Activated naive CD8-positive, alpha-beta T cell treated with anti-CD3 and anti-CD28 coated beads, Interleukin-2, amount 50 U/mL, for 24 hours (primary cell): ENCODE results near the gene BCAR3.

Source experiments
- ATAC-seq: fragments of 150-1000 bp; cut with Tn5 transposase; one replicate; pipeline ENCODE4 v1.10.0; 2021
- DNase-seq: peaks from one replicate; pipeline ENCODE4 v3.0.0; 2021
- H3K27ac Mint-ChIP-seq: one replicate; pipeline ENCODE4 v1.8.0; 2021; ENCODE audit warnings: mild to moderate bottlenecking, mixed read lengths
- H3K27me3 Mint-ChIP-seq: one replicate; pipeline ENCODE4 v1.8.0; 2021; ENCODE audit warnings: mixed read lengths
- H3K36me3 Mint-ChIP-seq: one replicate; pipeline ENCODE4 v1.8.0; 2021; ENCODE audit warnings: low read depth, mixed read lengths
- H3K4me1 Mint-ChIP-seq: one replicate; pipeline ENCODE4 v1.8.0; 2021; ENCODE audit warnings: mixed read lengths
- H3K4me3 Mint-ChIP-seq: one replicate; pipeline ENCODE4 v1.8.0; 2021; ENCODE audit warnings: mild to moderate bottlenecking, moderate library complexity, mixed read lengths
- H3K9me3 Mint-ChIP-seq: one replicate; pipeline ENCODE4 v1.8.0; 2021; ENCODE audit warnings: mixed read lengths

BCAR3 gene

GRCh38 chr1:93714356-93714755, 32.7 kb upstream of the BCAR3 start:
- H3K9me3 Mint-ChIP-seq, result peaks cover 15% of the 10 kb centered on the region
- H3K36me3 Mint-ChIP-seq, result peaks cover 8% of the 10 kb centered on the region
- no peak overlapping the region for H3K27ac Mint-ChIP-seq
- DNase-seq (no peak), ATAC-seq (no peak)
- H3K4me3 Mint-ChIP-seq, result no peak overlapping the region
- H3K4me1 Mint-ChIP-seq, result peaks cover 36% of the 10 kb centered on the region
- peaks cover 11% of the 10 kb centered on the region for H3K27me3 Mint-ChIP-seq

GRCh38 chr1:93713341-93713740, 31.7 kb upstream of the BCAR3 start:
- Mint-ChIP-seq H3K4me1 (peaks cover 46% of the 10 kb centered on the region), H3K27me3 (peaks cover 11% of the 10 kb centered on the region), H3K4me3 (no peak overlapping the region), H3K27ac (no peak overlapping the region), H3K36me3 (peaks cover 8% of the 10 kb centered on the region), H3K9me3 (peaks cover 15% of the 10 kb centered on the region)
- DNase-seq, result no peak
- ATAC-seq, result no peak

GRCh38 chr1:93712741-93713140, 31.1 kb upstream of the BCAR3 start:
- peaks cover 11% of the 10 kb centered on the region for H3K27me3 Mint-ChIP-seq
- peaks cover 8% of the 10 kb centered on the region for H3K36me3 Mint-ChIP-seq
- no peak overlapping the region for H3K4me3 Mint-ChIP-seq
- no peak overlapping the region for H3K27ac Mint-ChIP-seq
- peaks cover 52% of the 10 kb centered on the region for H3K4me1 Mint-ChIP-seq
- ATAC-seq, result no peak
- peaks cover 14% of the 10 kb centered on the region for H3K9me3 Mint-ChIP-seq
- no peak for DNase-seq

GRCh38 chr1:93710499-93711453, 29.1 kb upstream of the BCAR3 start:
- Mint-ChIP-seq H3K27me3 (peaks cover 11% of the 10 kb centered on the region), H3K9me3 (no peaks in the 10 kb centered on the region), H3K4me1 (peaks cover 45% of the 10 kb centered on the region), H3K36me3 (no peaks in the 10 kb centered on the region), H3K27ac (no peak overlapping the region), H3K4me3 (no peak overlapping the region)
- ATAC-seq, result no peak
- DNase-seq, result no peak

- Mint-ChIP-seq H3K27ac (no peak overlapping the region), H3K27me3 (peaks cover 11% of the 10 kb centered on the region), H3K36me3 (no peaks in the 10 kb centered on the region), H3K4me1 (peaks cover 48% of the 10 kb centered on the region), H3K4me3 (no peak overlapping the region), H3K9me3 (no peaks in the 10 kb centered on the region)
- ATAC-seq (no peak), DNase-seq (no peak)
These were observed 27.3 kb upstream of the BCAR3 start for GRCh38 chr1:93708734-93709481.

GRCh38 chr1:93707956-93708355, 26.3 kb upstream of the BCAR3 start:
- Mint-ChIP-seq H3K27ac (peak overlapping the region; percentile 63), H3K36me3 (no peaks in the 10 kb centered on the region), H3K4me3 (peak overlapping the region; percentile 10), H3K9me3 (no peaks in the 10 kb centered on the region), H3K27me3 (peaks cover 10% of the 10 kb centered on the region), H3K4me1 (peaks cover 51% of the 10 kb centered on the region)
- DNase-seq (peak; percentile 49), ATAC-seq (peak; percentile 89)

- Mint-ChIP-seq H3K4me3 (no peak overlapping the region), H3K9me3 (no peaks in the 10 kb centered on the region), H3K4me1 (peaks cover 46% of the 10 kb centered on the region), H3K36me3 (no peaks in the 10 kb centered on the region), H3K27me3 (no peaks in the 10 kb centered on the region), H3K27ac (no peak overlapping the region)
- ATAC-seq, result no peak
- no peak for DNase-seq
These were observed 24.4 kb upstream of the BCAR3 start for GRCh38 chr1:93705892-93706500.

GRCh38 chr1:93704052-93704451, 22.4 kb upstream of the BCAR3 start:
- DNase-seq (no peak), ATAC-seq (no peak)
- H3K4me3 Mint-ChIP-seq, result no peak overlapping the region
- H3K4me1 Mint-ChIP-seq, result peaks cover 39% of the 10 kb centered on the region
- H3K27me3 Mint-ChIP-seq, result no peaks in the 10 kb centered on the region
- no peaks in the 10 kb centered on the region for H3K9me3 Mint-ChIP-seq
- peak overlapping the region; percentile 9 for H3K27ac Mint-ChIP-seq
- H3K36me3 Mint-ChIP-seq, result no peaks in the 10 kb centered on the region

GRCh38 chr1:93703643-93704042, 22.0 kb upstream of the BCAR3 start:
- ATAC-seq, result no peak
- Mint-ChIP-seq H3K27ac (no peak overlapping the region), H3K4me3 (no peak overlapping the region)

GRCh38 chr1:93702828-93703183, 21.2 kb upstream of the BCAR3 start:
- Mint-ChIP-seq H3K36me3 (no peaks in the 10 kb centered on the region), H3K27ac (no peak overlapping the region), H3K4me3 (no peak overlapping the region), H3K27me3 (peaks cover 3% of the 10 kb centered on the region), H3K9me3 (no peaks in the 10 kb centered on the region), H3K4me1 (peaks cover 27% of the 10 kb centered on the region)
- DNase-seq (no peak), ATAC-seq (no peak)

More at GRCh38 chr1:93703643-93704042, 22.0 kb upstream of the BCAR3 start:
- DNase-seq, result no peak
- H3K4me1 Mint-ChIP-seq, result peaks cover 35% of the 10 kb centered on the region
- H3K36me3 Mint-ChIP-seq, result no peaks in the 10 kb centered on the region
- H3K27me3 Mint-ChIP-seq, result no peaks in the 10 kb centered on the region
- no peaks in the 10 kb centered on the region for H3K9me3 Mint-ChIP-seq

GRCh38 chr1:93702111-93702827, 20.6 kb upstream of the BCAR3 start:
- no peak for ATAC-seq
- no peaks in the 10 kb centered on the region for H3K9me3 Mint-ChIP-seq
- H3K27ac Mint-ChIP-seq, result no peak overlapping the region
- H3K4me3 Mint-ChIP-seq, result no peak overlapping the region
- H3K4me1 Mint-ChIP-seq, result peaks cover 24% of the 10 kb centered on the region
- peaks cover 3% of the 10 kb centered on the region for H3K27me3 Mint-ChIP-seq
- no peaks in the 10 kb centered on the region for H3K36me3 Mint-ChIP-seq
- DNase-seq, result no peak

GRCh38 chr1:93701629-93702028, 20.0 kb upstream of the BCAR3 start:
- Mint-ChIP-seq H3K9me3 (no peaks in the 10 kb centered on the region), H3K36me3 (no peaks in the 10 kb centered on the region), H3K4me1 (peaks cover 24% of the 10 kb centered on the region), H3K27me3 (peaks cover 3% of the 10 kb centered on the region), H3K4me3 (no peak overlapping the region), H3K27ac (no peak overlapping the region)
- DNase-seq, result no peak
- no peak for ATAC-seq

- H3K27ac Mint-ChIP-seq, result no peak overlapping the region
- H3K9me3 Mint-ChIP-seq, result no peaks in the 10 kb centered on the region
- H3K36me3 Mint-ChIP-seq, result no peaks in the 10 kb centered on the region
- DNase-seq (no peak), ATAC-seq (no peak)
- peaks cover 20% of the 10 kb centered on the region for H3K4me1 Mint-ChIP-seq
- no peak overlapping the region for H3K4me3 Mint-ChIP-seq
- peaks cover 3% of the 10 kb centered on the region for H3K27me3 Mint-ChIP-seq
These were observed 19.2 kb upstream of the BCAR3 start for GRCh38 chr1:93700532-93701469.
